Cardiac septum (tissue), 1 donor: ENCODE measurements around the gene AGBL1. TPM values are rescaled to one million over a fixed set of nuclear protein-coding genes. Genes with fewer than 3 reads are reported as not detected.

Experiments
- DNase-seq: peaks from one replicate; pipeline ENCODE4 v3.0.0-alpha.2; 2020; ENCODE audit warnings: low spot score
- intact Hi-C: fragments of 100-400 bp; cut with DNase I; formaldehyde crosslinking; loops from one replicate; pipeline ENCODE4 v1.14.0; 2022
- total RNA-seq: library from RNA; stranded (reverse); fragmentation: NEBNext Ultra II Directional; extraction: Animal tissue kit (Norgen Biotek cat#: 25700); gene quantifications from one replicate; pipeline ENCODE4 v1.2.1, GENCODE V29; 2021
- donor health status: DM: no; HTN: no; CAD: no.

The AGBL1 gene
- total RNA-seq, 1 donor from 2014 or later, result 0.19 TPM

DNA sequence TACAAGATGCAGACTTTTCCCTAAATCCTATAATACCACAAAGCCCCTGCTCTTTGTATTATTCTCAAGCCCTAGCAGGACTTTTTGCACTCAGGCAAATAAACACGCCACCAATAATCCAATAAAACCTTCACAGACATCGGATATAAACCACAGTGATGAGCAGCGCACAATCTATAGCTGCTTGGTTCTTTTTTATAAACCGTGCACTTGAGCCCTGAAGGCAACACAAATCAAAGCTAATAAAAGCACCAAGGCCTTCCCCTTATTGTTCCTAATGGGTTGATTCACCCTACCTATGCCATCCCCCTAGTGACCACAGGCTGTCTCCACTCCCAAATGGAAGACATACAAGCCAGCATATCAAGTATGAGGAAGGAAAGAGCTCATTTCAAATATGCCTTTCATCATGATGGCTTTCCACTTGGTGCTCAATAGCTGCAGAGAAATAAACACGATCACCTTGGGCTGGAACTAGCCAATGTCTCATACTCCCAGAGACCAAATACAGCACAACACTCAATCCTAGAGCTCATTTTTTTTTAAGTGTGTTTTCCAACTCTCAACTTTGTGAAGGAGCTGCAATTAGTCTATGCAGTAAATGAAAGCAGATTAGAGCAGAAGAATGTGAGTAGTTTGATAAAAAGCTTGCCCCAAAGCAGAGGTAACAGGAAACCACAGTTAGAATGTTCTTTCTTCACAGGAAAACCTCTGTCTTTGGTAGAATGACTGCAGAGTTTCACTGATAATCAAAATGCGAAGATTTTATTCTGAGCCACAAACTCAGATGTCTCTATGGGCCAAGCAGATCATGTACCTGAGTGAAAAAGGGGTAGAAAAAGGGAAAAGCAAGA, 573.9 kb downstream of the AGBL1 start:
- DNase-seq, result no peak
- intact Hi-C loops, result no loop called here

GRCh38 chr15:86654501-86654900, 574.8 kb downstream of the AGBL1 start:
- no peak for DNase-seq
- intact Hi-C loops, result no loop called here

DNA sequence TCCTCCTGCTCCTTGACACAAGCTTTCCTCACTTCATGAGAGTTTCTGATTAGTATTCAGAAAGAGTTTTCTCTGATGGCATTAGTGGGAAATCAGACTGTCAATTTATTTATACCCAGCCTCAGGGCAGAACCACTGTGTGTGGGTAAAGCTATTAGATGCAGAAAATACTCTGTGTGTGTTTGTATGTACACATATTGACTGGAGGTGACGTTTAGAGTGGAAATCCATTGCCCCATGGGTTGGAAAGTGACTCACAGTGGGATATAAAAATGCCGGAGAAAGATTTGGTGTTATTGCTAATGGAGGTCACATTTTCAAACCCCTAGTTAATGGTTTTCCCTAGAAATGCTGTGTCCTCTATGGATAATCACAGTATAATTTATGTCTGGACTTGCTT, 577.6 kb downstream of the AGBL1 start:
- intact Hi-C loops, result no loop called here
- no peak for DNase-seq

GRCh38 chr15:86659724-86660411, 580.2 kb downstream of the AGBL1 start:
- intact Hi-C loops, result no loop called here
- no peak for DNase-seq

GRCh38 chr15:86661580-86661979, 581.9 kb downstream of the AGBL1 start:
- DNase-seq, result no peak
- intact Hi-C loops, result no loop called here

- no peak for DNase-seq
Measured at GRCh38 chr15:86663304-86663703, 583.6 kb downstream of the AGBL1 start.

DNA sequence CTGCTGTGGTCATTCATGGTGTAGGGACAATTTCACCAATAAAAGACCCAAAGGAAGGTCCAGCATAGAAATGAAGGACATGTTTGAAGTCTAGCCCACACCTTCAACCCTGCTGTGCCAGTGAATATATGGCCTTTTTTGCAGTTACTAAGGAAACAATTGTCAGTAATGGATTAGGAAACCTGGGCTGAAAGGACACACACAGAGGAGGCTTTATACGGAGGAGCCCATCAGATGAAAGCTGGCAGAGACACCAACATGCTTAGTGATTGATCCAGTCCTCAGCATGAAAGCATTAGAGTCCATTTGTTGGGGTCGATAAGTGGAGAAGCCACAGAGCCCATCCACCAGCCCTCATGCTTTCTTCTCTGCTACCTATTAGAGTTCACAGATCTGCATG, 584.3 kb downstream of the AGBL1 start:
- intact Hi-C loops, result no loop called here
- DNase-seq, result no peak

More at GRCh38 chr15:86663304-86663703, 583.6 kb downstream of the AGBL1 start:
- intact Hi-C loops, result no loop called here

- DNase-seq, result no peak
- intact Hi-C loops, result no loop called here
Measured at GRCh38 chr15:86664581-86664980, 584.9 kb downstream of the AGBL1 start.

DNA sequence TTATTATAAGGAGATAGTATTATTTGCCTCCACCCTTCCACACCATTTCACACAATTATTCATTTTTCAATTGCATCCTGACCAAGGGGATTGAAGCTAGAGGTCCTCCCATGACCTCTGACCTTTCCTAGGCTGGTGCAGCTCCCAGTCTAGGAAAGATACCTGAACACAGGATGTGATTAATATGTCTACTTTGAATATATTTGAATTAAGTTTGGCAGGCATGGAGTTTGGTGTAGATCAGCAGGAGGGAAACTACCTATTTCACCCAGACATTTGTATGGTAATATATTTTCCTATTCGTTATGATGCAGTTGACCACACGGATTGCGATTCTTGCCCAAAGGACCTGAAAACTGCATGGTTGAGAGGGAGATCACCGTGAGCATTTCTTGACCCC, 596.3 kb downstream of the AGBL1 start:
- no peak for DNase-seq
- intact Hi-C loops, result no loop called here

DNA sequence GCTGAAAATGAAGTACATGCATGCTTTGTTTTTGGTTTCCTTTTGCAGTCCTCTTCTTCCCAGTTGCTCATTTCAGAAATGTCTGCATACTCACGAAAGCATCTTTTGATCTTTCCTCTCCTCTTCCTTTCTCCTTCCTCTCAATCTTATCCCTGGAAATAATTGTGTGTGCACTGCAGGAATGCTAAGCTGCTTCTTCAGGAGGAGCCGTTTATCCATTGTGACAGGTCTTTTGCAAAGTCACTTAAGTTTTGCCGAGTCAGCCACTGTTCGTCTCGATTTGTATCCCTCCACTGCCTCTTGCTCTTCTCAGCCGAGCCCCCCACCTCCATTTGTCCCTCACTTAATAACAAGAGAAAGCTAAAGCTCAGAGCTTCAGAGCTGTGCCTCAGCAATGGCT, 597.6 kb downstream of the AGBL1 start:
- no peak for DNase-seq
- intact Hi-C loops, result no loop called here

DNA sequence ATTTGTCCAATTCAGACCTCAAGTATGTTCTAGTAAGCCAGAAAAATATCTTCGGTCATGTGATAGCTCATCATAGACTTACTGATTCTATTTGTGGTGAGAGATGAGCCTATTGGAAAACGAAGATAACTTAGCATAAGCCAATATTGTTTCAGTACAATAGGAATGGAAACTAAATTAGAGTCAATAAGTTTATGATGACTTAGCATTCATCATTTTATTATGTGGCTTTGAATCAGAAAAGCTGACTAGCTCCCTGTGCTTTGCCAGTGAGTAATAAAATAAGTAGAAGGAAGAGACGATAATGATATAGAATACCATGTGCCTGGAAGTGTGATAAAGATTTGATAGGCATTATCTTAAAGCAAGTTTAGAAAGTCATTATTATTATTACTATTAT, 605.6 kb downstream of the AGBL1 start:
- intact Hi-C loops, result no loop called here
- no peak for DNase-seq

- DNase-seq, result no peak
- intact Hi-C loops, result no loop called here
Measured at GRCh38 chr15:86689006-86689405, 609.3 kb downstream of the AGBL1 start.

DNA sequence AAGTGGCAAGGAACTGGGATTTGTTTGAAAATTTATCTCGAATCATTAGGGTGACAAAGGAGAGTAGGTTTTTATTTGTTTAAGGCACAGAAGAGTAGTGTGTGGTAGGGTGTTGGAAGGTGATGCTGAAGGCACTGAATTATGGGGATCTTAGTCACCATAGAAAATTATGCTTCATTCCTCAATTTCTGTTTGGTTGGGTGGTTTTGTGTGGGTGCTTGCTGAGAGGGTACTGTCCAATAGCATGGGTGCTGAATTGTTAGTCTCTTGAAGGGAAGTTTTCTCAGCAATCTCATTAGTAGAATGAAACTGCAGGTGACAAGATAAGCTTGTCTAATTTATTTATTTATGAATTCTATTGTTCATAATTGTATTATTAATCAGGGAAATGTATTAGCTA, 610.9 kb downstream of the AGBL1 start:
- DNase-seq, result no peak
- intact Hi-C loops, result no loop called here

DNA sequence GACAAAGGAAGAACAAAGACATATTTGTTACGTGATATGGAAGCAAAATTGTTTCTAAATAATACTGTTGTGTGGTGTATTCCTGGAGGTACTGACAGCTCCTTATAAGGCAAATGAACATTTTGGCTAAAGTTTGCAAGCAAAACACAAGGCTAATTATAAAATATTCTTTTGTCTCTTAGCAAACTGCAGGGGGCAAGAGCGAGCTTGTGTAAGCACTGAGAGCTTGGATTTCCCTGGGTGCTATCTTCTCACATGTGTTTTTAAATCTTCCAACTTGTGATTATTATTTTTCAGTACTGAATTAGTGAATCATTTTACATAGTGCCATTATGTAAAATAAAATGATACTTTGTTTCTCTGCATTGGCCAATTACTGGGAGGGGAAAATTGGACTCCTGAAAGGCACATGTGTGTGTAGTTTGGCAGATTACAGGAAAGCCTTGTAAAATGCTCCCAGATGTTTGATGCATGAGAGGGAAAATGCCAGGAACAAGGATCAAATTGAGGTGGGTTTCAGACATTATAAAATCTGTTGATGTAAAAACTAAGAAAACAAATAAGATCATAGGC, 611.5 kb downstream of the AGBL1 start:
- intact Hi-C loops, result no loop called here
- no peak for DNase-seq

- intact Hi-C loops, result no loop called here
Measured at GRCh38 chr15:86700864-86701610, 621.4 kb downstream of the AGBL1 start.

GRCh38 chr15:86701611-86701963, 621.9 kb downstream of the AGBL1 start:
- intact Hi-C loops, result no loop called here
- no peak for DNase-seq

More at GRCh38 chr15:86700864-86701610, 621.4 kb downstream of the AGBL1 start:
- no peak for DNase-seq

- DNase-seq, result no peak
- intact Hi-C loops, result no loop called here
Measured at GRCh38 chr15:86706813-86707212, 627.1 kb downstream of the AGBL1 start.

- intact Hi-C loops, result no loop called here
Measured at GRCh38 chr15:86711476-86711875, 631.8 kb downstream of the AGBL1 start.

GRCh38 chr15:86714241-86714640, 634.6 kb downstream of the AGBL1 start:
- no peak for DNase-seq
- intact Hi-C loops, result no loop called here

More at GRCh38 chr15:86711476-86711875, 631.8 kb downstream of the AGBL1 start:
- no peak for DNase-seq

- intact Hi-C loops, result no loop called here
- no peak for DNase-seq
Measured at GRCh38 chr15:86725628-86726027, 646.0 kb downstream of the AGBL1 start.
